H9 (cell line): ENCODE measurements around the gene PDE7B. TPM values are rescaled to one million over a fixed set of nuclear protein-coding genes. Genes with fewer than 3 reads are reported as not detected.

Experiments
- DNase-seq: peaks from one replicate; pipeline ENCODE4 v3.0.0-alpha.2; 2017
- H2AFZ ChIP-seq: one replicate; pipeline ENCODE4 v1.6.1; 2013; ENCODE audit warnings: mild to moderate bottlenecking, low read length, control low read depth, moderate library complexity
- H2AK5ac ChIP-seq: 2 replicates; pipeline ENCODE4 v1.6.1; 2013; ENCODE audit warnings: low read length, control low read depth, mixed read lengths; ENCODE audit not compliant: insufficient read length
- H2BK120ac ChIP-seq: one replicate; pipeline ENCODE4 v1.6.1; 2013; ENCODE audit warnings: low read depth, mild to moderate bottlenecking, low read length, control low read depth, inconsistent platforms; ENCODE audit not compliant: poor library complexity, severe bottlenecking
- H2BK12ac ChIP-seq: 2 replicates; pipeline ENCODE4 v1.6.1; 2013; ENCODE audit warnings: low read length, control low read depth, mixed read lengths, low read depth; ENCODE audit not compliant: insufficient read length
- H2BK15ac ChIP-seq: 2 replicates; pipeline ENCODE4 v1.6.1; 2013; ENCODE audit warnings: low read depth, low read length, control low read depth
- H2BK20ac ChIP-seq: one replicate; pipeline ENCODE4 v1.6.1; 2013; ENCODE audit warnings: low read depth, mild to moderate bottlenecking, low read length, control low read depth, inconsistent platforms; ENCODE audit not compliant: poor library complexity, severe bottlenecking
- H2BK5ac ChIP-seq: 2 replicates; pipeline ENCODE4 v1.6.1; 2013; ENCODE audit warnings: low read length, control low read depth, mixed read lengths; ENCODE audit not compliant: insufficient read length
- H3K14ac ChIP-seq: 2 replicates; pipeline ENCODE4 v1.6.1; 2013; ENCODE audit warnings: low read length, control low read depth; ENCODE audit not compliant: insufficient read depth
- H3K18ac ChIP-seq: 2 replicates; pipeline ENCODE4 v1.6.1; 2013; ENCODE audit warnings: low read depth, mild to moderate bottlenecking, mixed read lengths, low read length, control low read depth; ENCODE audit not compliant: insufficient read length
- H3K23ac ChIP-seq: 2 replicates; pipeline ENCODE4 v1.6.1; 2013; ENCODE audit warnings: low read length, control low read depth, mixed read lengths, low read depth; ENCODE audit not compliant: insufficient read length
- H3K23me2 ChIP-seq: 2 replicates; pipeline ENCODE4 v1.6.1; 2013; ENCODE audit warnings: low read depth, mild to moderate bottlenecking, mixed read lengths, low read length, control low read depth; ENCODE audit not compliant: insufficient read length, poor library complexity, severe bottlenecking
- H3K27ac ChIP-seq: 2 replicates; pipeline ENCODE4 v1.5.1; 2013; ENCODE audit warnings: low read length, control low read depth, mixed read lengths, low read depth; ENCODE audit not compliant: insufficient read length
- H3K27me3 ChIP-seq: 2 replicates; pipeline ENCODE4 v1.6.1; 2013; ENCODE audit warnings: low read length, control low read depth, inconsistent platforms; ENCODE audit not compliant: insufficient read depth
- H3K4ac ChIP-seq: 2 replicates; pipeline ENCODE4 v1.6.1; 2013; ENCODE audit warnings: low read depth, mild to moderate bottlenecking, control low read depth, inconsistent platforms, low read length, moderate library complexity
- H3K4me1 ChIP-seq: 2 replicates; pipeline ENCODE4 v1.6.1; 2013; ENCODE audit warnings: low read length, control low read depth, inconsistent platforms; ENCODE audit not compliant: insufficient read depth
- H3K4me2 ChIP-seq: 2 replicates; pipeline ENCODE4 v1.6.1; 2013; ENCODE audit warnings: low read length, control low read depth, mixed read lengths; ENCODE audit not compliant: insufficient read length, insufficient read depth
- H3K56ac ChIP-seq: 2 replicates; pipeline ENCODE4 v1.6.1; 2013; ENCODE audit warnings: low read depth, mild to moderate bottlenecking, mixed read lengths, low read length, control low read depth; ENCODE audit not compliant: insufficient read length
- H3K79me1 ChIP-seq: 2 replicates; pipeline ENCODE4 v1.6.1; 2013; ENCODE audit warnings: low read depth, mild to moderate bottlenecking, moderate library complexity, low read length, control low read depth, inconsistent platforms; ENCODE audit not compliant: insufficient read depth, poor library complexity, severe bottlenecking
- H3K79me2 ChIP-seq: 2 replicates; pipeline ENCODE4 v1.6.1; 2013; ENCODE audit warnings: low read length, control low read depth, inconsistent platforms; ENCODE audit not compliant: insufficient read depth
- H3K9ac ChIP-seq: 2 replicates; pipeline ENCODE4 v1.6.1; 2013; ENCODE audit warnings: low read length, control low read depth, mixed read lengths; ENCODE audit not compliant: insufficient read length; ENCODE audit errors: extremely low read depth
- H3K9me3 ChIP-seq: one replicate; pipeline ENCODE4 v1.6.1; 2013; ENCODE audit warnings: low read depth, low read length, inconsistent platforms; ENCODE audit not compliant: control insufficient read depth
- H3T11ph ChIP-seq: one replicate; pipeline ENCODE4 v1.6.1; 2013; ENCODE audit warnings: mild to moderate bottlenecking, low read length, control low read depth, inconsistent platforms
- H4K20me1 ChIP-seq: one replicate; pipeline ENCODE4 v1.6.1; 2013; ENCODE audit not compliant: control insufficient read depth, insufficient read length, insufficient read depth
- H4K5ac ChIP-seq: 2 replicates; pipeline ENCODE4 v1.6.1; 2013; ENCODE audit warnings: low read depth, mild to moderate bottlenecking, mixed read lengths, low read length, control low read depth; ENCODE audit not compliant: insufficient read length
- H4K8ac ChIP-seq: replicated peaks from 2 replicates; pipeline ENCODE4 v1.6.1; 2013; ENCODE audit warnings: low read length, control low read depth, mixed read lengths, low read depth; ENCODE audit not compliant: insufficient read length
- H4K91ac ChIP-seq: 2 replicates; pipeline ENCODE4 v1.6.1; 2013; ENCODE audit warnings: low read depth, mild to moderate bottlenecking, moderate library complexity, mixed read lengths, low read length, control low read depth; ENCODE audit not compliant: insufficient read length
- H3K27ac Mint-ChIP-seq, 3 experiments: 2 replicates in 2 of 3; 3 replicates in 1 of 3; pipeline ENCODE4 v1.8.0; 2020 to 2021; ENCODE audit warnings: mixed read lengths in 3 of 3, mild to moderate bottlenecking in 1 of 3, moderate library complexity in 1 of 3
- H3K27me3 Mint-ChIP-seq: 2 replicates; pipeline ENCODE4 v1.8.0; 2021; ENCODE audit warnings: low read depth, mild to moderate bottlenecking, moderate library complexity, mixed read lengths
- H3K36me3 Mint-ChIP-seq, 3 experiments: 2 replicates in 2 of 3; 3 replicates in 1 of 3; pipeline ENCODE4 v1.8.0; 2020 to 2021; ENCODE audit warnings: low read depth in 3 of 3, mixed read lengths in 3 of 3; ENCODE audit not compliant: insufficient read depth in 1 of 3
- H3K4me1 Mint-ChIP-seq, 2 experiments: 2 replicates each; pipeline ENCODE4 v1.8.0; 2020; ENCODE audit warnings: mixed read lengths in 2 of 2
- H3K4me3 Mint-ChIP-seq, 2 experiments: 2 replicates in 1 of 2; 3 replicates in 1 of 2; pipeline ENCODE4 v1.8.0; 2020 to 2021; ENCODE audit warnings: mild to moderate bottlenecking in 2 of 2, mixed read lengths in 2 of 2, moderate library complexity in 1 of 2
- H3K9me3 Mint-ChIP-seq, 2 experiments: 2 replicates in 1 of 2; 3 replicates in 1 of 2; pipeline ENCODE4 v1.8.0; 2020; ENCODE audit warnings: mild to moderate bottlenecking in 2 of 2, mixed read lengths in 2 of 2, moderate library complexity in 1 of 2
- CTCF ChIP-seq: fragments of 200-600 bp; sonication (generic); conservative IDR thresholded peaks from 3 replicates; pipeline ENCODE4 v1.8.0; 2021; ENCODE audit warnings: antibody characterized with exemption, mild to moderate bottlenecking
- WGBS: extraction: QIAGEN DNeasy Blood & Tissue Kit; methylation state at CpG from one replicate; pipeline ENCODE4 v1.1.7; 2013; ENCODE audit warnings: missing lambda C conversion rate, low lambda C conversion rate, mixed read lengths; ENCODE audit not compliant: insufficient read length; ENCODE audit errors: extremely low coverage; 5-methylcytosine and 5-hydroxymethylcytosine counted together
- total RNA-seq: library from RNA; stranded (reverse); gene quantifications from 2 replicates; pipeline ENCODE4 v1.2.1, GENCODE V29; 2021

Gene PDE7B
- total RNA-seq, 1 experiment from 2014 or later = not detected

- H3K27ac Mint-ChIP-seq = no peak overlapping the region
- no peaks in the 10 kb centered on the region for H3K36me3 Mint-ChIP-seq
- no peak overlapping the region for H2BK20ac ChIP-seq
- H2AK5ac ChIP-seq = no peak overlapping the region
- no peak overlapping the region for H3K23ac ChIP-seq
- H4K5ac ChIP-seq = no peak overlapping the region
- H3K4me1 ChIP-seq = no peaks in the 10 kb centered on the region
- no peak overlapping the region for H2BK15ac ChIP-seq
- no peaks in the 10 kb centered on the region for H3K27me3 ChIP-seq
- H3K23me2 ChIP-seq = no peaks in the 10 kb centered on the region
- H2BK12ac ChIP-seq = no peak overlapping the region
- no peaks in the 10 kb centered on the region for H3K79me1 ChIP-seq
- no peak overlapping the region for H3K18ac ChIP-seq
- H3K14ac ChIP-seq = no peak overlapping the region
- H3K4me3 Mint-ChIP-seq = no peak overlapping the region
- H2AFZ ChIP-seq = no peak overlapping the region
- DNase-seq = no peak
- H3K4me2 ChIP-seq = no peak overlapping the region
- H3K4ac ChIP-seq = no peak overlapping the region
- TF ChIP-seq CTCF = no peak
- no peaks in the 10 kb centered on the region for H3K27me3 Mint-ChIP-seq
- no peak overlapping the region for H4K91ac ChIP-seq
- no peak overlapping the region for H2BK120ac ChIP-seq
- H3K9ac ChIP-seq = no peak overlapping the region
- no CpG with 5 or more reads among the region's 4 CpGs for WGBS
- peaks cover 4 to 8% of the 10 kb centered on the region in 2 experiments; a peak in 3 of 4 replicates for H3K4me1 Mint-ChIP-seq
- H3T11ph ChIP-seq = no peak overlapping the region
- H3K27ac ChIP-seq = no peak overlapping the region
- no peak overlapping the region for H2BK5ac ChIP-seq
- no peak overlapping the region for H4K8ac ChIP-seq
- H3K79me2 ChIP-seq = no peaks in the 10 kb centered on the region
- H4K20me1 ChIP-seq = no peaks in the 10 kb centered on the region
- no peaks in the 10 kb centered on the region for H3K9me3 ChIP-seq
- no peaks in the 10 kb centered on the region for H3K9me3 Mint-ChIP-seq
- H3K56ac ChIP-seq = no peak overlapping the region
Observed at GRCh38 chr6:136015531-136015930, 164.0 kb downstream of the PDE7B start.
